ENCODE measurements around the gene TRIM32.

- TF ChIP-seq, protein P1, sequence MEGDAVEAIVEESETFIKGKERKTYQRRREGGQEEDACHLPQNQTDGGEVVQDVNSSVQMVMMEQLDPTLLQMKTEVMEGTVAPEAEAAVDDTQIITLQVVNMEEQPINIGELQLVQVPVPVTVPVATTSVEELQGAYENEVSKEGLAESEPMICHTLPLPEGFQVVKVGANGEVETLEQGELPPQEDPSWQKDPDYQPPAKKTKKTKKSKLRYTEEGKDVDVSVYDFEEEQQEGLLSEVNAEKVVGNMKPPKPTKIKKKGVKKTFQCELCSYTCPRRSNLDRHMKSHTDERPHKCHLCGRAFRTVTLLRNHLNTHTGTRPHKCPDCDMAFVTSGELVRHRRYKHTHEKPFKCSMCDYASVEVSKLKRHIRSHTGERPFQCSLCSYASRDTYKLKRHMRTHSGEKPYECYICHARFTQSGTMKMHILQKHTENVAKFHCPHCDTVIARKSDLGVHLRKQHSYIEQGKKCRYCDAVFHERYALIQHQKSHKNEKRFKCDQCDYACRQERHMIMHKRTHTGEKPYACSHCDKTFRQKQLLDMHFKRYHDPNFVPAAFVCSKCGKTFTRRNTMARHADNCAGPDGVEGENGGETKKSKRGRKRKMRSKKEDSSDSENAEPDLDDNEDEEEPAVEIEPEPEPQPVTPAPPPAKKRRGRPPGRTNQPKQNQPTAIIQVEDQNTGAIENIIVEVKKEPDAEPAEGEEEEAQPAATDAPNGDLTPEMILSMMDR (IDR thresholded peaks at IDR 0.05) = no peak
- TF ChIP-seq POLR2A (IDR thresholded peaks at IDR 0.05) (no peak), EP300 (IDR thresholded peaks at IDR 0.05; ENCODE audit: low read depth) (no peak), POLR2AphosphoS5 (IDR thresholded peaks at IDR 0.05) (no peak)
Observed at GRCh38 chr9:116668970-116669695, 18.0 kb upstream of the TRIM32 start.

All from transverse colon (tissue), 4 donors.